ENCODE measurements around the gene SALL1. TPM values are rescaled to one million over a fixed set of nuclear protein-coding genes. Genes with fewer than 3 reads are reported as not detected.
A peak's percentile ranks its signal among the peaks of the same experiment; 100 is the strongest.

The SALL1 gene
- total and polyA plus RNA-seq, 2 experiments from 2014 or later, result 9.4 to 22.7 TPM

DNA sequence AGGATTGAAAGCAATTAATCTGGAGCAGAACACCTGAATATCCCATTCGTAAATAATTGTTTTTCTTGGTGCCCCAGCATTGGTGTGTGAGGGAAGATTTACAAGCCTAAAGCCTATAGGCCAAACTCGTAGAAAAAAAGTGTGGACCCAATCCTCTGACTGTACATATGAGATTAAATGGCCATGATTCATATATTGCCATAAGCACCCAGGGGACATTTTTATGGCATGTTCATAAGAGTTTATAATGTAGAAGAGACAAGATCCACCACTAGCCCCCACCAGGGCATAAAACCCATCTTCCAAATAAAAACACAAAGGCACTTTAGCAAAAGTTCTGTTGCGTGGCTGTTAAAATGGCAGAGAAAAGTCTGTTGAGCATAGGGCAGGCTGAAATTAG, 15.5 kb upstream of the SALL1 start (continued):
- TF ChIP-seq, protein P1, sequence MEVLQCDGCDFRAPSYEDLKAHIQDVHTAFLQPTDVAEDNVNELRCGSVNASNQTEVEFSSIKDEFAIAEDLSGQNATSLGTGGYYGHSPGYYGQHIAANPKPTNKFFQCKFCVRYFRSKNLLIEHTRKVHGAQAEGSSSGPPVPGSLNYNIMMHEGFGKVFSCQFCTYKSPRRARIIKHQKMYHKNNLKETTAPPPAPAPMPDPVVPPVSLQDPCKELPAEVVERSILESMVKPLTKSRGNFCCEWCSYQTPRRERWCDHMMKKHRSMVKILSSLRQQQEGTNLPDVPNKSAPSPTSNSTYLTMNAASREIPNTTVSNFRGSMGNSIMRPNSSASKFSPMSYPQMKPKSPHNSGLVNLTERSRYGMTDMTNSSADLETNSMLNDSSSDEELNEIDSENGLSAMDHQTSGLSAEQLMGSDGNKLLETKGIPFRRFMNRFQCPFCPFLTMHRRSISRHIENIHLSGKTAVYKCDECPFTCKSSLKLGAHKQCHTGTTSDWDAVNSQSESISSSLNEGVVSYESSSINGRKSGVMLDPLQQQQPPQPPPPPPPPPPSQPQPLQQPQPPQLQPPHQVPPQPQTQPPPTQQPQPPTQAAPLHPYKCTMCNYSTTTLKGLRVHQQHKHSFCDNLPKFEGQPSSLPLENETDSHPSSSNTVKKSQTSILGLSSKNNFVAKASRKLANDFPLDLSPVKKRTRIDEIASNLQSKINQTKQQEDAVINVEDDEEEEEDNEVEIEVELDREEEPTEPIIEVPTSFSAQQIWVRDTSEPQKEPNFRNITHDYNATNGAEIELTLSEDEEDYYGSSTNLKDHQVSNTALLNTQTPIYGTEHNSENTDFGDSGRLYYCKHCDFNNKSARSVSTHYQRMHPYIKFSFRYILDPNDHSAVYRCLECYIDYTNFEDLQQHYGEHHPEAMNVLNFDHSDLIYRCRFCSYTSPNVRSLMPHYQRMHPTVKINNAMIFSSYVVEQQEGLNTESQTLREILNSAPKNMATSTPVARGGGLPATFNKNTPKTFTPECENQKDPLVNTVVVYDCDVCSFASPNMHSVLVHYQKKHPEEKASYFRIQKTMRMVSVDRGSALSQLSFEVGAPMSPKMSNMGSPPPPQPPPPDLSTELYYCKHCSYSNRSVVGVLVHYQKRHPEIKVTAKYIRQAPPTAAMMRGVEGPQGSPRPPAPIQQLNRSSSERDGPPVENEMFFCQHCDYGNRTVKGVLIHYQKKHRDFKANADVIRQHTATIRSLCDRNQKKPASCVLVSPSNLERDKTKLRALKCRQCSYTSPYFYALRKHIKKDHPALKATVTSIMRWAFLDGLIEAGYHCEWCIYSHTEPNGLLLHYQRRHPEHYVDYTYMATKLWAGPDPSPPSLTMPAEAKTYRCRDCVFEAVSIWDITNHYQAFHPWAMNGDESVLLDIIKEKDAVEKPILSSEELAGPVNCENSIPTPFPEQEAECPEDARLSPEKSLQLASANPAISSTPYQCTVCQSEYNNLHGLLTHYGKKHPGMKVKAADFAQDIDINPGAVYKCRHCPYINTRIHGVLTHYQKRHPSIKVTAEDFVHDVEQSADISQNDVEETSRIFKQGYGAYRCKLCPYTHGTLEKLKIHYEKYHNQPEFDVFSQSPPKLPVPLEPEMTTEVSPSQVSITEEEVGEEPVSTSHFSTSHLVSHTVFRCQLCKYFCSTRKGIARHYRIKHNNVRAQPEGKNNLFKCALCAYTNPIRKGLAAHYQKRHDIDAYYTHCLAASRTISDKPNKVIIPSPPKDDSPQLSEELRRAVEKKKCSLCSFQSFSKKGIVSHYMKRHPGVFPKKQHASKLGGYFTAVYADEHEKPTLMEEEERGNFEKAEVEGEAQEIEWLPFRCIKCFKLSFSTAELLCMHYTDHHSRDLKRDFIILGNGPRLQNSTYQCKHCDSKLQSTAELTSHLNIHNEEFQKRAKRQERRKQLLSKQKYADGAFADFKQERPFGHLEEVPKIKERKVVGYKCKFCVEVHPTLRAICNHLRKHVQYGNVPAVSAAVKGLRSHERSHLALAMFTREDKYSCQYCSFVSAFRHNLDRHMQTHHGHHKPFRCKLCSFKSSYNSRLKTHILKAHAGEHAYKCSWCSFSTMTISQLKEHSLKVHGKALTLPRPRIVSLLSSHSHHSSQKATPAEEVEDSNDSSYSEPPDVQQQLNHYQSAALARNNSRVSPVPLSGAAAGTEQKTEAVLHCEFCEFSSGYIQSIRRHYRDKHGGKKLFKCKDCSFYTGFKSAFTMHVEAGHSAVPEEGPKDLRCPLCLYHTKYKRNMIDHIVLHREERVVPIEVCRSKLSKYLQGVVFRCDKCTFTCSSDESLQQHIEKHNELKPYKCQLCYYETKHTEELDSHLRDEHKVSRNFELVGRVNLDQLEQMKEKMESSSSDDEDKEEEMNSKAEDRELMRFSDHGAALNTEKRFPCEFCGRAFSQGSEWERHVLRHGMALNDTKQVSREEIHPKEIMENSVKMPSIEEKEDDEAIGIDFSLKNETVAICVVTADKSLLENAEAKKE (CRISPR knock-in tag; IDR thresholded peaks at IDR 0.05), result no peak

DNA sequence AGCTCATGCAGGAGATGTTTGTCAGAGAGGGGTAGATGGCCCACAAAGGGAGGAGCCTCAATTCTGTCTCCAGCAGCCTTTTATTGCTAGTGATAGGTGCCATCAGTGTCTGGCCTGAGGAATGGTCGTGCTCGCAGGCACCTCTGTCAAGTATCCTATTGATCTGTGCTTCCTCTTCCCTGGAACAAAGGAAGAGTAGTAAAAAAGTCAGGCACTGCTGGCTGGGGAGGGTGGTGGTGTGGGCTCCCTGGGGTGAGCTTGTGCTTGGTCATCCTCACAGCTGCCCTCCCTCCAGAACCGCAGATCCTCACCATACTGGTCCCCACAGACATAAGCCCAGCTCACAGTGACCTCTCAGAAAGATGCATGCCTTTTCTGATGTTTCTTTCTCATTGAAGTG, 15.0 kb upstream of the SALL1 start:
- Histone ChIP-seq H3F3A (replicated peaks; ENCODE audit: low read depth) (no peaks in the 10 kb centered on the region), H3K79me2 (replicated peaks; ENCODE audit: insufficient read depth) (no peaks in the 10 kb centered on the region), H3K4me2 (no peak overlapping the region), H3K36me3 (ENCODE audit: insufficient read depth) (no peaks in the 10 kb centered on the region), H3K27ac (ENCODE audit: low read depth) (no peak overlapping the region), H4K20me1 (replicated peaks; ENCODE audit: insufficient read depth) (no peaks in the 10 kb centered on the region), H2AFZ (peak overlapping the region; percentile 2; the same call in 1 of the 2 replicates), H3K27me3 (ENCODE audit: insufficient read depth) (no peaks in the 10 kb centered on the region), H3K4me1 (ENCODE audit: insufficient read depth) (peaks cover 7% of the 10 kb centered on the region; the same call in 1 of the 2 replicates), H3K4me3 (no peak overlapping the region), H3K9me2 (ENCODE audit: insufficient read depth) (no peaks in the 10 kb centered on the region)
- Mint-ChIP-seq H3K27ac (no peak overlapping the region; the same call in 1 of the 2 replicates), H3K4me1 (peaks cover 15% of the 10 kb centered on the region), H3K4me3 (no peak overlapping the region), H3K9me3 (peaks cover 14% of the 10 kb centered on the region), H3K36me3 (ENCODE audit: low read depth) (peaks cover 14% of the 10 kb centered on the region), H3K27me3 (ENCODE audit: insufficient read depth, low read depth, poor library complexity) (peaks cover 5% of the 10 kb centered on the region)
- DNase-seq (ENCODE audit: low spot score), result no peak
- ATAC-seq, result peak; percentile 63
- no peak for TF ChIP-seq POLR2AphosphoS5 (IDR thresholded peaks at IDR 0.05; ENCODE audit: low read depth)
- no peak for TF ChIP-seq ZNF331 (CRISPR knock-in tag; IDR thresholded peaks at IDR 0.05; ENCODE audit: low read depth)
- TF ChIP-seq STAT1 (IDR thresholded peaks at IDR 0.05; ENCODE audit: unreplicated experiment), result no peak
- TF ChIP-seq, protein P1 (CRISPR knock-in tag; IDR thresholded peaks at IDR 0.05), result no peak
- TF ChIP-seq, protein P2, sequence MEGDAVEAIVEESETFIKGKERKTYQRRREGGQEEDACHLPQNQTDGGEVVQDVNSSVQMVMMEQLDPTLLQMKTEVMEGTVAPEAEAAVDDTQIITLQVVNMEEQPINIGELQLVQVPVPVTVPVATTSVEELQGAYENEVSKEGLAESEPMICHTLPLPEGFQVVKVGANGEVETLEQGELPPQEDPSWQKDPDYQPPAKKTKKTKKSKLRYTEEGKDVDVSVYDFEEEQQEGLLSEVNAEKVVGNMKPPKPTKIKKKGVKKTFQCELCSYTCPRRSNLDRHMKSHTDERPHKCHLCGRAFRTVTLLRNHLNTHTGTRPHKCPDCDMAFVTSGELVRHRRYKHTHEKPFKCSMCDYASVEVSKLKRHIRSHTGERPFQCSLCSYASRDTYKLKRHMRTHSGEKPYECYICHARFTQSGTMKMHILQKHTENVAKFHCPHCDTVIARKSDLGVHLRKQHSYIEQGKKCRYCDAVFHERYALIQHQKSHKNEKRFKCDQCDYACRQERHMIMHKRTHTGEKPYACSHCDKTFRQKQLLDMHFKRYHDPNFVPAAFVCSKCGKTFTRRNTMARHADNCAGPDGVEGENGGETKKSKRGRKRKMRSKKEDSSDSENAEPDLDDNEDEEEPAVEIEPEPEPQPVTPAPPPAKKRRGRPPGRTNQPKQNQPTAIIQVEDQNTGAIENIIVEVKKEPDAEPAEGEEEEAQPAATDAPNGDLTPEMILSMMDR (conservative IDR thresholded peaks at IDR 0.05; ENCODE audit: low read depth in 2 of 2), result no peak
- no peak for TF ChIP-seq EZH2phosphoT487 (IDR thresholded peaks at IDR 0.05; ENCODE audit: unreplicated experiment)
